ENCODE results near the gene OR52N1. TPM values are rescaled to one million over a fixed set of nuclear protein-coding genes. Genes with fewer than 3 reads are reported as not detected.

OR52N1 gene
- total RNA-seq, 4 donors from 2014 or later: not detected

GRCh38 chr11:5753943-5754342 lies 37.1 kb downstream of the OR52N1 start, which contains the start of gene OR52N4:
Gene OR52N4, plus strand, starts transcription at chr11:5754243. Its CDS starts 498 bp downstream, at chr11:5754741.
- no peak for DNase-seq (ENCODE audit: extremely low spot score)
- no peaks in the 10 kb centered on the region for H3K4me1 ChIP-seq
- H3K9me3 ChIP-seq: no peaks in the 10 kb centered on the region
- 100% methylated on average over 1 of the region's 1 CpG for WGBS
- H3K27me3 ChIP-seq: no peaks in the 10 kb centered on the region
- intact Hi-C loops (cut with DNase I): no loop called here
- no peak for TF ChIP-seq EP300 (IDR thresholded peaks at IDR 0.05)
- H3K27ac ChIP-seq (replicated peaks in 1 of 4): no peak within 1 kb of the TSS
- H3K36me3 ChIP-seq: no peaks in the 10 kb centered on the region
- H3K4me3 ChIP-seq: no peak within 1 kb of the TSS

- 68% methylated on average over 3 of the region's 3 CpGs for WGBS
- Histone ChIP-seq H3K4me1 (no peaks in the 10 kb centered on the region), H3K27me3 (no peaks in the 10 kb centered on the region), H3K4me3 (no peak overlapping the region), H3K36me3 (no peaks in the 10 kb centered on the region), H3K9me3 (no peaks in the 10 kb centered on the region), H3K27ac (replicated peaks in 1 of 4) (no peak overlapping the region)
- TF ChIP-seq CTCF (IDR thresholded peaks at IDR 0.05) (no peak), POLR2A (IDR thresholded peaks at IDR 0.05; ENCODE audit: low read depth) (no peak), POLR2AphosphoS5 (IDR thresholded peaks at IDR 0.05) (no peak), EP300 (IDR thresholded peaks at IDR 0.05) (no peak)
- intact Hi-C loops (cut with DNase I): no loop called here
- no peak for DNase-seq (ENCODE audit: extremely low spot score)
Measured at GRCh38 chr11:5749836-5750235, 41.2 kb downstream of the OR52N1 start.

GRCh38 chr11:5746614-5747013 lies 44.5 kb downstream of the OR52N1 start:
- Histone ChIP-seq H3K27ac (replicated peaks in 1 of 4) (no peak overlapping the region), H3K36me3 (no peaks in the 10 kb centered on the region), H3K27me3 (no peaks in the 10 kb centered on the region), H3K9me3 (no peaks in the 10 kb centered on the region), H3K4me3 (no peak overlapping the region), H3K4me1 (no peaks in the 10 kb centered on the region)
- intact Hi-C loops (cut with DNase I): no loop called here
- no peak for DNase-seq (ENCODE audit: extremely low spot score)
- no peak for TF ChIP-seq CTCF (IDR thresholded peaks at IDR 0.05)
- TF ChIP-seq POLR2A (IDR thresholded peaks at IDR 0.05; ENCODE audit: low read depth): no peak
- no peak for TF ChIP-seq EP300 (IDR thresholded peaks at IDR 0.05)
- no peak for TF ChIP-seq POLR2AphosphoS5 (IDR thresholded peaks at IDR 0.05)
- WGBS: 81% methylated on average over 3 of the region's 3 CpGs

- WGBS: 49% methylated on average over 1 of the region's 1 CpG
- H3K27ac ChIP-seq (replicated peaks in 1 of 4): no peak overlapping the region
- no peaks in the 10 kb centered on the region for H3K9me3 ChIP-seq
- no peak for DNase-seq (ENCODE audit: extremely low spot score)
- no peak for TF ChIP-seq POLR2A (IDR thresholded peaks at IDR 0.05; ENCODE audit: low read depth)
- no peak for TF ChIP-seq POLR2AphosphoS5 (IDR thresholded peaks at IDR 0.05)
- no peak for TF ChIP-seq CTCF (IDR thresholded peaks at IDR 0.05)
- no peak for TF ChIP-seq EP300 (IDR thresholded peaks at IDR 0.05)
- intact Hi-C loops (cut with DNase I): no loop called here
- no peaks in the 10 kb centered on the region for H3K36me3 ChIP-seq
- no peak overlapping the region for H3K4me3 ChIP-seq
- H3K27me3 ChIP-seq: no peaks in the 10 kb centered on the region
- H3K4me1 ChIP-seq: no peaks in the 10 kb centered on the region
Measured at GRCh38 chr11:5738431-5738830, 52.6 kb downstream of the OR52N1 start.

GRCh38 chr11:5737670-5738392 lies 53.2 kb downstream of the OR52N1 start:
- WGBS: 73% methylated on average over 6 of the region's 6 CpGs
- Histone ChIP-seq H3K9me3 (no peaks in the 10 kb centered on the region), H3K4me1 (no peaks in the 10 kb centered on the region), H3K4me3 (no peak overlapping the region), H3K27ac (replicated peaks in 1 of 4) (no peak overlapping the region), H3K27me3 (no peaks in the 10 kb centered on the region), H3K36me3 (no peaks in the 10 kb centered on the region)
- DNase-seq (ENCODE audit: extremely low spot score): no peak
- TF ChIP-seq EP300 (IDR thresholded peaks at IDR 0.05) (no peak), CTCF (IDR thresholded peaks at IDR 0.05) (no peak), POLR2A (IDR thresholded peaks at IDR 0.05; ENCODE audit: low read depth) (no peak), POLR2AphosphoS5 (IDR thresholded peaks at IDR 0.05) (no peak)
- intact Hi-C loops (cut with DNase I): no loop called here
